Measurements from ENCODE around the gene PGF.
A peak's percentile ranks its signal among the peaks of the same experiment; 100 is the strongest.

Gene PGF

GRCh38 chr14:74947353-74948227, 7.8 kb downstream of the PGF start:
- no peak for DNase-seq (ENCODE audit: extremely low spot score)
- TF ChIP-seq SP1 (IDR thresholded peaks at IDR 0.05) (no peak), FOXK2 (IDR thresholded peaks at IDR 0.05) (no peak), LEF1 (IDR thresholded peaks at IDR 0.05; ENCODE audit: borderline replicate concordance) (no peak)
- POLR2A ChIA-PET = interaction anchor here (0.7 kb wide), 1 partner anchor 18 kb away, joined by 3 read pairs; no protein-coding TSS in a partner anchor
- CTCF ChIA-PET = interaction anchor here (0.7 to 1.6 kb wide), 3 partner anchors 25 to 717 kb away, joined by 3 to 4 read pairs (median 3); partner anchors contain the start of genes RPS6KL1 and ZC2HC1C

GRCh38 chr14:74946659-74947281, 8.6 kb downstream of the PGF start:
- ChIA-PET CTCF (interaction anchor here (0.7 to 2.2 kb wide), 5 partner anchors 9 to 136 kb away, joined by 3 to 10 read pairs (median 3); partner anchors contain the start of genes PGF and RPS6KL1), POLR2A (no interaction called here)
- DNase-seq (ENCODE audit: extremely low spot score) = no peak
- TF ChIP-seq BHLHE40 (IDR thresholded peaks at IDR 0.05; ENCODE audit: borderline replicate concordance) (no peak), ARNT (IDR thresholded peaks at IDR 0.05) (no peak), FOXA1 (IDR thresholded peaks at IDR 0.05) (no peak), SP1 (IDR thresholded peaks at IDR 0.05) (no peak), FOXM1 (IDR thresholded peaks at IDR 0.05; ENCODE audit: borderline replicate concordance) (no peak), ZNF384 (IDR thresholded peaks at IDR 0.05) (no peak), TARDBP (IDR thresholded peaks at IDR 0.05) (no peak), CTBP1 (IDR thresholded peaks at IDR 0.05; ENCODE audit: borderline replicate concordance) (no peak), PKNOX1 (IDR thresholded peaks at IDR 0.05) (no peak), L3MBTL2 (conservative IDR thresholded peaks at IDR 0.05) (no peak), NFRKB (IDR thresholded peaks at IDR 0.05) (no peak), HDGF (IDR thresholded peaks at IDR 0.05; ENCODE audit: borderline replicate concordance) (no peak), ELF4 (IDR thresholded peaks at IDR 0.05) (no peak), LEF1 (IDR thresholded peaks at IDR 0.05; ENCODE audit: borderline replicate concordance) (no peak), FOXK2 (IDR thresholded peaks at IDR 0.05) (no peak)

DNA sequence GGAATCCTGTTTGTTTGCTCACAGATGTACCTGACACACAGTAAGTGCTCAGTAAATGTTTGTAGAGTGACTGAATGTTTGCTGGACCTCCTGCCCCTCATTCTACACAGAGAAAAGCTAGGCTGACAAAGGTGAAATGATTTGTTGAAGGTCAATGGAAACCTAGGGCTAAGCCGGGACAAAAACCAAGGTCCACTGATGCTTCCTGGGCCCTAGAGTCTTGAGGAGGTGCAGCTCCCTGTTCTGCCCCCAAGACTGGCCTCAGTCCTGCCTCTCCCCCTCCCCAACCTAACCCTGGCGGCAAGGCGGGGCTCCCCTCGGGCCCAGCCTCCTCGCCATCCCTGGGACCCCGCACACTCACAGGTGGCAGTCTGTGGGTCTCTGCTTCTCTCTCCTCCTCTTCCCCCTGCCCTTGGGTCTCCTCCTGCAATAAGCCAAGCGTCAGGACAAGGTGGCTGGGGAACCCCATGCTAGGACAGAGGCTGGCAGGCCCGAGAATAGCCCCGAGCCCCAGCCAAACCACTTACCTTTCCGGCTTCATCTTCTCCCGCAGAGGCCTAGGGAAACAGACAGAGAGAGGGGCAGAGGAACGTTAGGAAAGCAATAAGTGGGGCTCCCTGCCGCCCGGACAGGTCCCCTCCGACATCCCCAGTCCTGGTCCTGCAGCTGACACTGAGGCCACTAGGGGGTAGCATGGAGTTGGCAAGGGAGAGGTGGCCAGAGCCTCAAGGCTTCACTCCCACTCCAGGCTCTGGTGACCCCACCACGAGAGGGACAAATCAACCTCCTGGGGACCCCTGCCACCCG, 9.3 kb downstream of the PGF start:
- POLR2A ChIA-PET = interaction anchor here (1.3 to 1.8 kb wide), 3 partner anchors 8 to 181 kb away, joined by 3 to 11 read pairs (median 4); partner anchors contain the start of genes EIF2B2 and NEK9
- CTCF ChIA-PET = interaction anchor here (0.6 to 2.4 kb wide), 15 partner anchors 8 to 143 kb away, joined by 3 to 16 read pairs (median 5); partner anchors contain the start of genes EIF2B2, PGF and RPS6KL1
- peak; percentile 83 for DNase-seq (ENCODE audit: extremely low spot score)
- no peak for TF ChIP-seq SUZ12 (IDR thresholded peaks at IDR 0.05)
- TF ChIP-seq FOXK2 (IDR thresholded peaks at IDR 0.05) = no peak
- TF ChIP-seq BHLHE40 (IDR thresholded peaks at IDR 0.05; ENCODE audit: borderline replicate concordance) = no peak
- no peak for TF ChIP-seq HDGF (IDR thresholded peaks at IDR 0.05; ENCODE audit: borderline replicate concordance)
- TF ChIP-seq CTBP1 (IDR thresholded peaks at IDR 0.05; ENCODE audit: borderline replicate concordance) = no peak
- TF ChIP-seq SP1 (IDR thresholded peaks at IDR 0.05) = no peak
- no peak for TF ChIP-seq ARNT (IDR thresholded peaks at IDR 0.05)

- TF ChIP-seq FOXA1 (IDR thresholded peaks at IDR 0.05) (no peak), SUZ12 (IDR thresholded peaks at IDR 0.05) (no peak), TARDBP (IDR thresholded peaks at IDR 0.05) (no peak), SP1 (IDR thresholded peaks at IDR 0.05) (no peak), ELF4 (IDR thresholded peaks at IDR 0.05) (no peak), FOXM1 (IDR thresholded peaks at IDR 0.05; ENCODE audit: borderline replicate concordance) (no peak), NFRKB (IDR thresholded peaks at IDR 0.05) (no peak), ZNF384 (IDR thresholded peaks at IDR 0.05) (no peak), PKNOX1 (IDR thresholded peaks at IDR 0.05) (no peak), HDGF (IDR thresholded peaks at IDR 0.05; ENCODE audit: borderline replicate concordance) (no peak), CTBP1 (IDR thresholded peaks at IDR 0.05; ENCODE audit: borderline replicate concordance) (no peak)
- CTCF ChIA-PET = interaction anchor here (0.6 to 2.4 kb wide), 28 partner anchors 8 to 881 kb away, joined by 3 to 16 read pairs (median 4); partner anchors contain the start of genes EIF2B2, PGF and ZC2HC1C
- POLR2A ChIA-PET = interaction anchor here (1.3 to 1.8 kb wide), 3 partner anchors 9 to 182 kb away, joined by 3 to 11 read pairs (median 4); partner anchors contain the start of genes EIF2B2 and NEK9
- DNase-seq (ENCODE audit: extremely low spot score) = peak; percentile 67
Measured at GRCh38 chr14:74945261-74945851, 10.0 kb downstream of the PGF start.

- ChIA-PET POLR2A (interaction anchor here (1.0 to 1.2 kb wide), 3 partner anchors 12 to 21 kb away, joined by 4 read pairs; partner anchors contain the start of genes PGF and RPS6KL1), CTCF (interaction anchor here (1.3 kb wide), 1 partner anchor 9 kb away, joined by 3 read pairs; no protein-coding TSS in a partner anchor)
- TF ChIP-seq HDGF (IDR thresholded peaks at IDR 0.05; ENCODE audit: borderline replicate concordance) (no peak), PKNOX1 (IDR thresholded peaks at IDR 0.05) (no peak), BHLHE40 (IDR thresholded peaks at IDR 0.05; ENCODE audit: borderline replicate concordance) (no peak), NFRKB (IDR thresholded peaks at IDR 0.05) (no peak), TARDBP (IDR thresholded peaks at IDR 0.05) (no peak), LEF1 (IDR thresholded peaks at IDR 0.05; ENCODE audit: borderline replicate concordance) (no peak), ARNT (IDR thresholded peaks at IDR 0.05) (no peak), FOXK2 (IDR thresholded peaks at IDR 0.05) (no peak), CTBP1 (IDR thresholded peaks at IDR 0.05; ENCODE audit: borderline replicate concordance) (no peak), SP1 (IDR thresholded peaks at IDR 0.05) (no peak)
- DNase-seq (ENCODE audit: extremely low spot score) = no peak
Measured at GRCh38 chr14:74942608-74943007, 12.8 kb downstream of the PGF start.
